HG03064 (cell line): Measurements from ENCODE around the gene NUP210.

ENCODE experiments used
- ATAC-seq: cut with Tn5 transposase; IDR thresholded peaks from one replicate; pipeline ENCODE4 v1.9.1; 2021; ENCODE audit warnings: low read depth; ENCODE audit not compliant: unreplicated experiment

NUP210 gene

GRCh38 chr3:13353506-13353905 is 66.6 kb downstream of the NUP210 start:
- ATAC-seq, result no peak

DNA sequence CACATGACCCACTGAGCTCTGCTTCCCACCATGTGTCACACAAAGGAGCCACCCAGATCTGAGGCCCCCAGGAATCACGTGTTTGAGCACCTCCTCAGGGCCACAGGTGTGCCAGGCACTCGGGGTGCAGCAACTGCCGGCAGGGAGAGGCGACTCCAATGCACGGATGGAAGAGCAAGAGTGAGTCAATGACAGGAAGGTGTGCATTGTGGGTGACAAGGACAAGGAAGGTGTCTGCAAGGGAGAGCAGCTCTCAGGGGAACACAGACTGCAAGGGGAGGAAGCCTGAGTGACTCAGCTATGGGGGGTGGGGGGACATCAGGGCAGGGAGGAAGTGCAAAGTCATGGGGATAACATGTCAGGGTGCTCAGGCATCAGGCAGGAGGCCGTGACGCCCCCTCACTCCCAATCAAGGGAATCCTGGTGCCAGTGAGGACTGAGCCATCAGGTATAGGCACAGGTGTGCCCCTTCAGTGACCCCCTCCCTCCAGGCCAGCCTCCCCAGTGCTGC is 67.4 kb downstream of the NUP210 start:
- ATAC-seq, result no peak

DNA sequence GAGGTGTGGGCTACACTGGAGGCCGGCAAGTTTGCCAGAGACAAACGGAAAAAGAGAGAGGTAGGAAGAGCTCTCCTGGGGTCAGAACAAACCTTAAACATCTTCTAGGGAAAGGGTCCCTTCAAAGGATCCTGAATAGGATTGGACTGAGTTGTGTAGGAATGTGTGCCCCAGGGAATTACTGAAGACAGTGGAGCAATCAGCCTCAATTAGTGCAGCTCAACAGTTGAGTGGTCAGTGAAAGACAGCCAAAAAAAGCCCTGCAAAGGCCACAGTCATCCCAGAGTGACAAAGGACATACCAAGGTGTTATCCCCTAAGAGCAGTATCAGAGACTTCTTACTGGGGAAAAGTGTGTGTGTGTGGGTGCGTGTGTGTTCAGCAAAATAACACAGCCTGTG is 70.3 kb downstream of the NUP210 start:
- no peak for ATAC-seq

GRCh38 chr3:13348661-13349396 is 71.3 kb downstream of the NUP210 start:
- ATAC-seq, result no peak

DNA sequence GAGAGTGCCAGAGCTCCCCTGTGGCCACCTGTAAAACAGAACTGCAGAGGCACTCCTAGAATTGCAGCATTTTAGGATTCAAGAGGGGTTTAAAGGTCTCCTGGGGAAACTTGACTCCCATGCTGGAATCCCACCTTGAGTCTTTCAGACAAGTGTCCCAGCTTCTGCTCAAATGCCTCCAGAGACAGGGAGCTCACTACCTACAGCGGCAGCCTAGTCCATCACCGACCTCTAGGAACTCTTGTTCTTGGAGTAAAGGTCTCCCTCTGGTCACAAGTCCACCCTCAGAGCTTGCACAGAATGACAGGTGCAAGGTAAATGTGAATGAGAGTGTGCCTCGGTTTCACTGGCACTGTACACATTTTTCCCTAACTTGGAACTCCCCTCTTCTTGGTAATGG is 72.0 kb downstream of the NUP210 start:
- no peak for ATAC-seq

DNA sequence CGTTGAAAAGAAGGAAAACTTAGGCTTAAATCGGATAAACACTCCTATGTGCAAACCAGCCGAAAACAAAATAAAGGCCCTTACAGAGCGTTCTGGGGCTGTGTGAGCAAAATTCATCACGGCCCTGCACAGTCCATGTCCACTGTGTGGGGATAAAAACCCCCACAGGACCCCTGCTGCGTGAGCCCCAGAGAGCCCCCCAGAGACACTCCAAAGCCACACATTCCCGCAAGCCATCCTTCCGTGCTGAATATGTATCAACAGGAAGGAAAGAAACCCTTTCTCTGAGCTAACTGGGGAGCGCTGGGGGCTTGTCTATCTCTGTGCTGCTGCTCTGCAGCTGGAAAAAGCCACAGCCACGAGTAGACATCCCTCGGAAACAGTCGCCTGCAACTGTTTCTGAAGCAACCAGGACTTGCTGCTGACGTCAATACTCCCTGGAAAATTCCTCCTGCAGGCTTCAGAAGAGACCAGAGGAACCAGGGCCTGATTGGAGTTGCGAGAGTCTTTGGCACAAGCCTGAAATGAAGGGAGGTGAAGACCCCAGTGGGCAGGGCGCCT is 72.7 kb downstream of the NUP210 start:
- ATAC-seq, result no peak

DNA sequence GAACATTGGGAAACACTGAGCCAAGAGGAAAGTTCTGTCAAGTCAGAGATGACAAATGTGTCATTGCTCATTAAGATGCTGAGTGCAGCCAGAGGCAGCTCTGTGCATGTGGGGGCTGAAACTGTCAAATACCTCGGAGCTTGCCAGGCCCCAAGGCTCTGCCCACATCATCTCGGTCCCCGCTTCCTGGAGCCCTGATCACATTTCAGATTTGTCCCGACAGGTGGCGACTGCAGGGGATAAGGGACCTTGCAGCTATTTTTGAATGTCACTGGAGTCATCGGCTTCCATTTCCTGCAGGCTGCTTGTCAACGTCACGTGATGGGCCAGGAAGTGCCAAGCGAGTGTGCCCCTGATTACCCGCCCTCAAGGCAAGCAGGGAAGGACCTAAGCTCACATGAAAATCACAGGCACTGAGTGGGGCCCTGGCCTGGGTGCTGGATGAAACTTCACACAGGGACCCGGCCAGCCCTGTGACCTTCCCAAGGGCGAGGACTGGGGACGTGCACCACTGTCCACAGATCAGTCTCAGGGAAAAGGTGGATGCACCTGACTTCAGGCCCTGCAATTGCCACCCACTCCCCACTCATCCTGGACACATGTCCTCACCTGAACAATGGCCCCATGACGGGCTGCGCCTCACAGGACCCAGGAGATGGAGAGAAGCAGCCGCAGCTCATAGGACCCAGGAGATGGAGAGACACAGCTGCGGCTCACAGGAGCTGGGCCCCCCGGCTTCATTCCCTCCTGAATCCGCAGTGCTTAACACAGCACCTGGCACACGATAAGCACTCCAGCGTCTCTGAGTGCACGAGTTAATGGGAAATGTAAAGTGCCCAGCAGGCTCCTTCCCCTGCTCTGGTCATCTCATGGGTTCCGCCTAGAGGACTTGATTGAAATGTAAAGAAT is 73.4 kb downstream of the NUP210 start:
- ATAC-seq, result no peak

DNA sequence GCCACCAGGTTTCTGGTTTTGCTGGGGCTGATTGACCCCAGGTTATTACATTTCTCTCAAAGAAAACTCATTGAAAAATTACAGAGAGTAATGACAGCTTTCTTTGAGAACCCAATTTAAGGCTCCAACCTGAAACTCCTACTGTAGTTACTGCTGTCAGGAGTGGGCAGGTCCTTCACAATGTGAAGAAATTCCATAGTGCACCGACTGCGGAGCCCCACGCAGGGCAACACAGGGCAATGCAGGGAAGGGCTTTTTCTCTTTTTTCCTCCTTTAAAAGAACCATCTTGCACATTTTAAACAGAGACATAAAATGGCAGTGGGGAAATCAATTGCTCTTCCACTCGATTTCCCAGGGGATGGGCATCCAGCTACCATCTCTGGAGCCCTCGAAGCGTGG is 74.3 kb downstream of the NUP210 start:
- ATAC-seq, result no peak

DNA sequence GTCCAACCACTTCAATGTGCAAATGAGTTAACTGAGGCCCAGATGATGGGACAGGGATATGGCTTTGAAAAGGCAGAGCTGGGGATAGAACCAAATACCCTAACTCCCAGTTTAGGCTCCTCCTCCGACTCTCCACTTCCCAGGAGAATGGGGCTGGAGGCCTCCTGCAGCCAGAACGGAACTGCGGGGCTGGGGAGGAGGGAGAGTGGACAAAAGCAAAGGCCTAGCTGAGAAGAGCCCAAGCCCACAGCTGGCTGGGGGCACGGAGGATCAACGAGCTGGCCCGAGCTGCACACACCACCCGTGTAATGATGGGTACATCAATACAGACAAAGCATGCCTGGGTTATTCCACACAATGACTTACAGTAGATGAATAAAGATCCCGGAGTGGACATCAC is 74.8 kb downstream of the NUP210 start:
- no peak for ATAC-seq

GRCh38 chr3:13344663-13345062 is 75.5 kb downstream of the NUP210 start:
- ATAC-seq, result no peak

DNA sequence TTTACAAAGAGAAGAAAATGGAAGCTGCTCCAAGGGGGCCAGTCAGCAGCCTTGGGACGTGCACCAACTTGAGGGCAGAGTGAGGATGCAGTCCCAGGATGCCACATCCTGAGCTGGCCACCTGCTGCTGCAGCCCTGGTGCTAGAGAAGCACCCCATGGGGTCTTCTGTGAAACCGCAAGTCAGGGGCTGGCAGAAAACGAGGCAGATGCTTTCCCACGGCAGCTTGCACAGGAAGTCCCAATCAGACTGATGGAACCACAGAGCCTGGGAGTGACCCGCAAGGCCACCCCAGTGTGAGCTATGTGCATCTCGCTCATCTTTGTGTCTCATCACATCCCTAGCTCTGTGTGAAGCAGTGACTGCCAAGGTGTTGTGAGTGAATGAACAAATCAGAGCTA is 76.5 kb downstream of the NUP210 start:
- ATAC-seq, result no peak

DNA sequence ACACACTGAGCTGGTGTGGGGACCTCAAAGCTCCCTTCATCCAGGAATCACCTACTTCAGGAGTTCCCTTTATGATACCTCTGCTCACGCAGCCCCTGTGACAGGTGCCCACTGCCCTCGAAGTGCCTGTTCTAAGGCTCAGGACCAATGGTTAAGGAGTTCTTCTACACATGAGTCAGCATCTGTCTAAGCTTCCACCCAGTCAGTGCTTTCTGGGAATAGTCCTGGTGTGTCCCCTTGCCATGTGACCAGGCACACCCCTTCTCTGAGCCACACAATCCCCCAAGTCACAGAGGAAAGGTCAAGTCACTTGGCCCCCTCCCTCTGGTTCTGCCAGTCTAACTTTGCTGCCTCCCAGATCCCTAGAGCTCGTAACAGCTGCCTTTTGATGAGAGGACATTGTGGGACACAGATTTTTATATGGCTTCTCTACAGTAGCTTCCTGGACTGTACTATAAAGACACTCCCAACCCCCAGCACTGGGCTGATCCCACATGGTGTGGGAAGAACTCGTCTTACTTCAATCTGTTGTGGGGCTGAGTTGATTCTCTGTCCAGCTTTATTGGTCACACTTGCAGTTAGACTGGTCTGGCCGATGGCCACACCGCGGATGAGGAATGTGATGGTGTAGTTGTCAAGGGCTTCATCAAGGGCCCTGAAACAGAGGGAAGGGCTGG is 78.8 kb downstream of the NUP210 start:
- no peak for ATAC-seq

- no peak for ATAC-seq
Measured at GRCh38 chr3:13339833-13340232, 80.3 kb downstream of the NUP210 start.

- no peak for ATAC-seq
Measured at GRCh38 chr3:13338996-13339395, 81.1 kb downstream of the NUP210 start.

DNA sequence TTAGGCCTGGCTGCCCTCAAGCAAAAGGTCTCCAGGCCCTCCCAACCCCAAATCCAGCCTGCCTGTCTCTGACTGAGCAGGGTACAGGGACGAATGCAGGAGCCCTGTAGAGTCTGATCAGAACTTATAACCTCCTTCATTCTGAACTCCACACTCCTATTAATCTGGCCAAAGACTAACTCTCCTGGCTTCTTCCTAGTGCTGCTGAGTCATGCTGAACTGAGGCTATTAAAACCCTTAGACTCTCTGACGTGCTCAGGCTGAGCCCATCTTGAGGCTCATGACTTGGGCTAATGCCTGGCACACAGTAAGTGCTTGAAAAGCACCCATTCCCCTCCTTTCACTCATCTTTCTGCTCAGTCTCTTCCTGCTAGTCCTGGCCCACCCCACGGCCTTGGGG is 81.9 kb downstream of the NUP210 start:
- no peak for ATAC-seq

DNA sequence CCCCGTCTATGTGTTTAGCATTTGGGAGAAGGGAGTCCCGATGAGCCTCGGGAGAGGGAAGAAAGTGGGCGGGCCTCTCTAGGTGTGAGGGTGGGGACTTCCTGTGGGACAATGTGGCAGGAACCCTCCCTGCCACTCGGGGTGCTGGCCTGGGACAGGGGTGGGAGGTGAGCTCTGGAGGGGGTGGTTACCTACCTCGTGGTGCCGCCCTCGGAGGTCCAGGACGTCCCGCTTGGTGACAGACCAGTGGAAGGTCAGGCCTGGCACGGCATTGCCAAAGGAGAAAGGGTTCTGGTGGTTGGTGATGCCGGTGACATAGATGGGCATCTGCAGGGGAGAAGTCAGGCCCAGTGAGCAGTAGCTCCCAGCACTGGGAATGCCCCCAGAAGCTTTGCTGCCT is 83.5 kb downstream of the NUP210 start:
- no peak for ATAC-seq

DNA sequence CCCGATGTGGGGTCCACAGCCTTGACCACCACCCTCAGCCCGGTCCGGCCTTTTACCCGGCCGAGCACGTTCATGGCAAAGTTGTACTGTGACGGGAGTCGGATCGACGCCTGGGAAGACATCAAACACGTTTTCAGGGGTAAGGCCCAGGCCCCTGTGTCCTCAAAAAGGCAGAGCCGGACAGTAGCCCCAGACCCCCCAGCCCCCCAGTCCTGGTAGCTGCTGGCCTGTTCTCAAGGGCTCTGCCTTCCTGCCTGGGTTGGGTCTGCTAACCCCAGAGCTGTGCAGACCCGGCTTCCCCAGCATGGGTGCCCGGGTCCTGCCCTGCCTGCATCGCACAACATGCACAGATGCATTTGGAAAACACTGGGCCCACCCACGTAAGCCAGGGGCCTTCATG is 84.6 kb downstream of the NUP210 start:
- ATAC-seq, result no peak

- no peak for ATAC-seq
Measured at GRCh38 chr3:13335059-13335458, 85.1 kb downstream of the NUP210 start.

DNA sequence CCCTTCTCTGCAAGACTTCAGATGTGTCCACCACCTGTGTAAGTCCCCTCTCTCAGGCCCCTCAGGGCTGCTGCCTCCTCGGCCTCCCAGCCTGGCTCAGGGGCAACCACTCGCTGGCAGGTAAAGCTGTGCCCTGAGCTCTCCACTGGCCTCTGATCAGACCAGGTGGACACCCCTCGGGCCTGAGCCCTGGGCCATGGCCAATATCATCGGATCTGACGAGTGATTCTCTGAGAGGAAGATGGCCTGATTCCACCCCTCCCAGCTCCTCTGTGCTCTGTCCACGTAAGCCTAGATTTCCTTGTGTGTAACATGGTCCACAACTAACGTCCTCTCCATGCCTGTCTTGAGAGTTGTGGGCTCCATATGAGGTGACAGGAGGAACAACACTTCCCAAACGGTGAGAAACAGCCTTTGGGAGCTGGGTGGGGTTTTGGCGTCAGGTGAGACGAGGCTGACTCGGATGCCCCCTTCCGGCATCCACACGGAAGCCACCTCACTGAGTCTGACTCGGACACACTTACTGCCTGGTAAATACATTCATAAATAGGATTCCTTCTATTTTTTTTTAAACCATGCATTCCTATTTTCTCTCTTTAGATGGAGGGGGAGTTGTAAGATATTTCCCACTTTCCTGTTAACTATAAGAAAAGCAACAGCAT is 86.8 kb downstream of the NUP210 start:
- ATAC-seq, result no peak

- ATAC-seq, result no peak
Measured at GRCh38 chr3:13332740-13333139, 87.4 kb downstream of the NUP210 start.
